OCI-LY3 (cell line): Measurements from ENCODE around the gene CYP3A4.

ENCODE experiments used
- CTCF ChIP-seq: fragments of 200-600, 300-600 bp; sonication (generic); IDR thresholded peaks from 2 replicates; pipeline ENCODE4 v1.5.1; 2014; ENCODE audit warnings: antibody characterized with exemption, low read length, low read depth
- EZH2phosphoT487 ChIP-seq: fragments of 200-600 bp; shearing (Covaris generic); IDR thresholded peaks from 2 replicates; pipeline ENCODE4 v1.6.1; 2018; ENCODE audit warnings: antibody characterized with exemption, mixed run types, low read depth

GRCh38 chr7:99778880-99779279, 5.1 kb downstream of the CYP3A4 start:
- no peak for TF ChIP-seq EZH2phosphoT487
- TF ChIP-seq CTCF = no peak
